Measurements from ENCODE around the gene SLC4A5.

Gene SLC4A5

DNA sequence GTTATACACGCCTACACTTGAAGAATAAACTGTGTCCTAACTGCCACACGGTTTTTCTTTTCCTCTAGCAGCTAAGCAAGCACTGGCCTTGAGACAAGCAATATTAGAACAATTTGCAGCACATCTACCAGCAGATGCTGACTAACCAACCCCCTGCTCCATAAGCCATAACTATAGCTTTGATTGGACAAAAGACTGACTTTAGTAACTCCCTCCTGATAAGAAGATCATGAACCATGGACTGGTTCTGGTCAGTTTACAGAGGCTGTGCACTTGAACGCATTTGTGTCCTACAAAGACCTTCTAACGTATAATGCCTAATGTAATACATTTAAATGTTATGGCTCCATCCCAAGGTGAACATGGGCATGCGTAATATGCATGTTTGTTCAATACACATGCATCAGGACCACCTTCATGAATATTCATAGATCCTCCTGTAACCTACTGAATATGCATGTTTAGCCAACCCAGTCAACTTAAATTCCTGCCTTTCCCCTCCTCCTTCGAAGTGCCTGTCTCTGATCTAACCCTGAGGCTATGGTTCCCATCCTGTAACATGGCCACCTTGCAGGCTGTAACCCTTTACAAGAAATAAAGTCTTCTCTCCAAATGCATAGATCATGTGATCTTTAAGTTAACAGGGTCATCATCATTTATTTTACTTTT is 26.5 kb downstream of the SLC4A5 start:
- DNase-seq (ENCODE audit: low read depth in 3 of 3, low spot score in 1 of 3), result no peak

DNA sequence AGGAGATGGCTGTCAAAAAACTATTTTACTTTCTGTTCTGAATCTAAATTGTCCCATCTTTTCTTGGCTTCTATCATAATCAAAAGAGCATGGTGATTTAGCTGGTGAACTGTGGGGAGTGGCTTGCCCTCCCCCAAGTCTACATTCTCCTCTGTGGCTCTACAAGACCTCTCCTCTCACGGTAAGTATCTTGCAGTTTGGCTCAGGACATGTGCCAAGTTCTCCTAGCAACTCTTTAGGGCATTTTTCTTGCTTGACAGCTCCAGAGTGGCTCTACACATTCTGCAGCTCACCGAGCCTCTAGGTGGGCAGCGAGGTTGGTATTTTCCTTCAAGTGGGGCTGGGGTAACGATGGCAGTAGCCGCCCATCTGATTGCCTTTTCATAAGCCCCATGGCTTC is 29.1 kb downstream of the SLC4A5 start:
- no peak for DNase-seq (ENCODE audit: low read depth in 3 of 3, low spot score in 1 of 3)

GRCh38 chr2:74313497-74313896 is 29.7 kb downstream of the SLC4A5 start:
- DNase-seq (ENCODE audit: low read depth in 3 of 3, low spot score in 1 of 3), result no peak

- DNase-seq (ENCODE audit: low read depth in 3 of 3, low spot score in 1 of 3), result no peak
Observed at GRCh38 chr2:74312913-74313312, 30.3 kb downstream of the SLC4A5 start.

- no peak for DNase-seq (ENCODE audit: low read depth in 3 of 3, low spot score in 1 of 3)
Observed at GRCh38 chr2:74307720-74308119, 35.5 kb downstream of the SLC4A5 start.

DNA sequence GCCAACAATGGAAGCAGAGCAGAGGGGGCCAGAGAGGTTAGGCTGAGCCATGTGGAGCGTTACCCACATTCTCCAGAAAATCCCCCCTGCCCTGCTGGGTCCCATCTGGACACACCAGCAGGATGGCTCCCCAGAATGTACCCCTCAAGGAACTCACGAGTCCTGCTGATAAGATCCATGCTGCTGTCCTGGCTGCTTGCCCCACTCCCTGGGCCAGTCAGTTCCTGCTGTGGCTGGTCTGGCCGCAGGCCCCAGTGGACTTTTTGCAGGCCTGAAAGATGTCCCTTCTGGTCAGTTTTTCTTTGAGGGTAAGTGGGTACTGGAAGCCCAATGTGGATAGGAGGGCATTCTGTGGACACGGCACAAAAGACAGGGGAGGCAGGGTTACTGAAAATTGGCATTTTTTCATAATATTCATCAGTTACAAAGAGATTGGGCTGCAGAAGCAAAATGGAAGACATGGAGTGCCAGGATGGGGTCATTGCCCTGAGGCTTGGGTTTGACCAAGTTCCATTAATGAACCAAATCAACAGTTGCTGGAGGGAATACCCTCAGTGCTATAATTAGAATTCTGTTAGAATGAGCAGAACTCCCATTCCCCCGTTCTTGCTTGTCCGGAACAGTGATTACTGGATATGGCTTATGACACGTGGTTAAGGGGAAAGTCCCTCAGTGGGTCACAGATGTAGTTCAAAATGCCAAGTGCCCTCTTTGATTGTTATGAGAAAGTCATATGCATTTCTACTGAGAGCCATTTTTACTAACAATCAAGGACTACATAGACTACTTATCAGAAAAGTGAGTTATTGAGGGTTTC is 38.7 kb downstream of the SLC4A5 start:
- no peak for DNase-seq (ENCODE audit: low read depth in 3 of 3, low spot score in 1 of 3)

- no peak for DNase-seq (ENCODE audit: low read depth in 3 of 3, low spot score in 1 of 3)
Observed at GRCh38 chr2:74302865-74303264, 40.4 kb downstream of the SLC4A5 start.

- DNase-seq (ENCODE audit: low read depth in 3 of 3, low spot score in 1 of 3), result no peak
Observed at GRCh38 chr2:74301262-74301661, 42.0 kb downstream of the SLC4A5 start.

DNA sequence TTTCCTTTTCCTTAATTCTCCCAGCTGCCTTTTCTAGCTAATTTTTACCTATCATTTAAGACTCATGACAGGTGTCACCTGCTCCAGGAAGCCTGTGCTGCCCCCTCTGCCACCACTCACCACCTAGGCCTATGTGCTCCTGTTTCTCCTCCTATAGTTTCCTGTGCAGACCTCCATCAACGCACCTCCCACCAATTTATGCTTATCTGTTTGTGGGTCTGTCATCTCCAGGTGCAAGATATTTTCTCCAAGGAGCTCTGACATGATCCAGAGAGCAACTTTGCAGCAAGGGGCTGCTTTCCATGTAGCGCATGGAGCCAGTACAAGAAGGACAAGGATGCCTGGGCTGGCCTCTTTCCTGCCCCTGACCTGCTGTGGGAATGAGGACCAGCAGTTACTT is 42.7 kb downstream of the SLC4A5 start:
- no peak for DNase-seq (ENCODE audit: low read depth in 3 of 3, low spot score in 1 of 3)

- no peak for DNase-seq (ENCODE audit: low read depth in 3 of 3, low spot score in 1 of 3)
Observed at GRCh38 chr2:74297950-74298349, 45.3 kb downstream of the SLC4A5 start.

DNA sequence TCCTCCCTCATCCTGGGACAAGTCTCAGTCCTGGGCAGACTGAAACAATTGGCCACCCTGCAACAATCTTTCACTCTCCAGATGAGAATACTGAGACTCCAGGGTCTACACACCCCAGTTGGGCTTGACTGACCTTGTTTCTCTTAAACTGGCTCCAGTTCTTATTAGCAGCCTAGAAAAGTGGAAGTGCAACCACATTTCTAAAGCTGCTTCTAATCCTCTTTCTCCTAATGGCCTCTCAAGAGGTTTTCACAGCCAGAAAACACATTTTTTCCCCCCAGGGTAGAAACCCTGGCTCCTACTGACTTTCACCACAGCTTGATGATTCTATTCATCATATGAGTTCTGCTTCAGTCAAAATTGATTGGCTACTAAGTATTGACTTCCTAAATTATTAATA is 45.8 kb downstream of the SLC4A5 start:
- DNase-seq (ENCODE audit: low read depth in 3 of 3, low spot score in 1 of 3), result no peak

- DNase-seq (ENCODE audit: low read depth in 3 of 3, low spot score in 1 of 3), result no peak
Observed at GRCh38 chr2:74293191-74293991, 49.8 kb downstream of the SLC4A5 start.

DNA sequence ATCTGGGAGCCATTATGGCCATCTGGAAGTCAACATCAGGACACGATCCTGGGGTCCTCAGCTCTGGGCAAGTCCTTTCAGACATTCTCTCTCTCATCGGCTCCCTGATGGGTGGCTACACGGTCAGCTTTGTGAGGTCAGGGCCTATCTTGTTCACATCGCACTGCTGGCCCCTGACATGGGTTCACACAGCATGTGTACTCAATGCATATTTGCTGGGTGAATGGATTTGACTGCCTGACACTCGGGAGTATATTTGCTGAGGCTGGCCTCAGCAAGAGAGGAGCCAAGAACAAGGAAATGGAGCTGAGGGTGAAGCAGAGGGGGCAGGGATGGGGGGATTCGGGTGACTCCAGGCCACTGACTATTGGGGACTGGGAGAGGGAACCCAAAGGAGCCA is 50.5 kb downstream of the SLC4A5 start:
- no peak for DNase-seq (ENCODE audit: low read depth in 3 of 3, low spot score in 1 of 3)

GRCh38 chr2:74291886-74292621 is 51.2 kb downstream of the SLC4A5 start:
- DNase-seq (ENCODE audit: low read depth in 3 of 3, low spot score in 1 of 3), result no peak

GRCh38 chr2:74291218-74291544 is 52.0 kb downstream of the SLC4A5 start:
- no peak for DNase-seq (ENCODE audit: low read depth in 3 of 3, low spot score in 1 of 3)

GRCh38 chr2:74290466-74291217 is 52.6 kb downstream of the SLC4A5 start:
- DNase-seq (ENCODE audit: low read depth in 3 of 3, low spot score in 1 of 3), result no peak

DNA sequence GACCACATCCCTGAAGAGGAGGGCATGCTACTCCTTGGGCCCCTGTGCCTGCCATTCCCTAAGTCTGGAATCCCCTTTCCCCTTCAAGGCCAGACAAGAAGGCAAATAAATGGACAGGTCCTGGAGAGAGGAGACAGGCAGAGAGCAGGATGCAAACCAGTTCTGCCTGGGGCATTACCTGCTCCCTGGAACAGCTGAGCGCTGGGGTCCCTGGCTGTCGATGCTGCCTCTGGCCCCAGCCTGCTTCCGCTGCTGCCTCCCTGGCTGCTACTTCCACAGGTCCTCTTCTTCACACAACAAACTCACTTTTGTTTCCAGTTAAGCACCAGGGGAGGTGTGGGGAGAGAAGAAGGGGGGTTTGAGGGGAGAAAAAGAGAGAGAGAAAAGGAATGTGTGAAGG is 53.1 kb downstream of the SLC4A5 start:
- DNase-seq (ENCODE audit: low read depth in 3 of 3, low spot score in 1 of 3), result no peak

DNA sequence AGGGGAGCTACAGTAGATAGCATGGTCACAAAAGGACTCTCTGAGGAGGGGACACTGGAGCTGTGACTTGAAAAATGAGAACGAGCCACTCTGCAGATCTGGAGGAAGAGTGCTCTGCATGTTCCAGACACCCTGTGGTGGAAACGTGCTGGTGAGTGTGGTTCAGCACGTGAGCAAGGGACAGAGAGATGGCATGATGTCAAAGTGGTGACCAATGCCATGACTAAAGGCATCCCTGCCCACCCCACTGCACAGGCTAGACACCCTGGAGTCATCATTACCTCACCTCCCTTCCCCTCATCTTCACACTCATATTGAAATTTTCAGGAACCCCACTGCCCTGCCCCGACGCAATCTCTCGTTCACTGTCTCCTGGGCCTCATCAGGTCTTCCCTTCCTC is 56.5 kb downstream of the SLC4A5 start:
- no peak for DNase-seq (ENCODE audit: low read depth in 3 of 3, low spot score in 1 of 3)

DNA sequence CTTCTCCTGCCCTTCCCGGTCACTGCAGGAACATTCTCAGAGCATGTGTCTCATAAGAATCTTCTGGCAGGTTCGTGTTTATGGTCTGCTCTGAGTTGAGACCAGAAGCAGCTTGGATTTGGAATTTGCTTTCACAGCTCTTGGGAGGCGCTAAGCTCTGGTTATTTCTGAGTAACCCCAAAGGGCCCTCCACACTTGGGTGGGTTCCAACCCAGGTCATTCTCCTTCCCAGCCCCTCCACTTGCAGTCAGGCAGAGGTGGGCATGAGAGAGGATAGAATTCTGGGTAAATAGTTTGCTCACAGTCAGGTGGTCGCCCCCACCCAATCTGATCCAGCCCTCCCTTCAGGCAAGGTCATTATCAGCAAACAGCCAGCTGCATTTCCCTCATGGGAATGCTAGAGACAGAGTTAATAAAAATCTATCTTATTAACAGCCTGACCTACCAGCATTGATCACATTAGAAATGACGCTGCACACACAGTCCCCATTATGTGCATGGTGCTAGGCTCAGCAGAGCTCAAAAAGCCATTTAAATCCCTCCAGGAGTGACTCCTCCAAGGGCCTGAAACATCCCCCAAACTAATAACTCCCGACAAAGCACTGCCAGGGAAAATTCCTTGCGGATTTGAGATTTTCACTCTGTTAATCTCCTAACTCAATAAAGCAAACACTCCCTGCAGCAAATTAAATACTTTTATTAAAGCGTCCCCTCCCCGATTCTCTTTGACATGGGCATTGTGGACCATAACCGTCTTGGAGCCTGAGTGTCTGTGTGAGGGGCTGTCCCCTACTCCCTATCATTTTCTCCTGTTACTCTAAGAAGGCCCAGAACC is 61.9 kb downstream of the SLC4A5 start:
- no peak for DNase-seq (ENCODE audit: low read depth in 3 of 3, low spot score in 1 of 3)

- no peak for DNase-seq (ENCODE audit: low read depth in 3 of 3, low spot score in 1 of 3)
Observed at GRCh38 chr2:74278694-74279093, 64.5 kb downstream of the SLC4A5 start.

All from stimulated activated CD4-positive, alpha-beta T cell treated with anti-CD3 and anti-CD28 coated beads, TNF-alpha, amount 100 ng/mL, for 1 hour (primary cell).